HG03060 (cell line): ENCODE measurements around the gene CLPSL2.
"Not testable (repeated sequence)": the region's sequence is repeated elsewhere in the genome, so short reads cannot be mapped to it uniquely, and the experiment has no call there.

ENCODE experiments used
- ATAC-seq: cut with Tn5 transposase; IDR thresholded peaks from one replicate; pipeline ENCODE4 v1.9.1; 2021; ENCODE audit warnings: low read depth, moderate number of reproducible peaks; ENCODE audit not compliant: unreplicated experiment

Gene CLPSL2, protein sequence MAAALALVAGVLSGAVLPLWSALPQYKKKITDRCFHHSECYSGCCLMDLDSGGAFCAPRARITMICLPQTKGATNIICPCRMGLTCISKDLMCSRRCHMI

DNA sequence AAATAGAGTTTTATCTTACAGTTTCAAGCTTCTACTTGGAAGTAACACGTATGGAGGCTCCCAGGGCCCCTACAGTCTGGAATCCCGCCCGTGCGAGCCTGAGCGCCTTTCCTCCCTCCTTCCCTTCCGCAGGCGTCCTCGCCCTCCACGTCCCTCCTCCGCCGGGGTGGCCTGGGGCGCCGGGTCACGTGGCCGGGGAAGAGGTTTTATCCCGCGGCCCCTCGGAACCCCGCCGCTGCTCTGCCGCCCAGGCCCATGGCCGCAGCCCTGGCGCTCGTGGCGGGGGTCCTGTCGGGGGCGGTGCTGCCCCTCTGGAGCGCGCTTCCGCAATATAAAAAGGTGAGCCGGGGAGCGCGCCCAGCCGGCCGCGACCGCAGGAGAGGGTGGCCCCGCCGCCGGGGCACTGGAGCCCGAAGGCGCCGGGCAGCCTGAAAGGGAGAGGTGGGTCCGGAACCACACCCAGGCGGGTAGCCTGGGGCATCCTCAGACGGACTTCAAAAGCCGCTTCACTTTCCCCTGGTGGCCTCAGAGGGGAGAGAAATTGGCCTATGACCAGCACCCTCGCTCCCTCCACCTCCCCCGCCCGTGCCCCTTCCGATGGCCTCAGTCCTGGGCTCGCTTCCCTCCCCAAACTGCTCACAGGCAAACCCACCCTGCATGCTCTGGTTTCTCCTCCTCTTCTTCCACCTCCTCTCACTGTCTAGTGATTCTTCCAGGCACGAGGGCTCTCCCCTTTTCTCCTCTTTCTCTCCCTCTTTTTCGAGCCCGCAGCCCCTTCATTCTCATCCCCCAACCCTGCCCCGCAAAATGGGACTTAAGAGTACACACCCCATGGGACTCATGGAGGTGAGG lies at the start of gene CLPSL2:
CLPSL2 (plus strand) TSS at position 235 of the 852 bp plus-strand sequence; CDS start at position 256, 21 bp downstream.
- no peak for ATAC-seq

DNA sequence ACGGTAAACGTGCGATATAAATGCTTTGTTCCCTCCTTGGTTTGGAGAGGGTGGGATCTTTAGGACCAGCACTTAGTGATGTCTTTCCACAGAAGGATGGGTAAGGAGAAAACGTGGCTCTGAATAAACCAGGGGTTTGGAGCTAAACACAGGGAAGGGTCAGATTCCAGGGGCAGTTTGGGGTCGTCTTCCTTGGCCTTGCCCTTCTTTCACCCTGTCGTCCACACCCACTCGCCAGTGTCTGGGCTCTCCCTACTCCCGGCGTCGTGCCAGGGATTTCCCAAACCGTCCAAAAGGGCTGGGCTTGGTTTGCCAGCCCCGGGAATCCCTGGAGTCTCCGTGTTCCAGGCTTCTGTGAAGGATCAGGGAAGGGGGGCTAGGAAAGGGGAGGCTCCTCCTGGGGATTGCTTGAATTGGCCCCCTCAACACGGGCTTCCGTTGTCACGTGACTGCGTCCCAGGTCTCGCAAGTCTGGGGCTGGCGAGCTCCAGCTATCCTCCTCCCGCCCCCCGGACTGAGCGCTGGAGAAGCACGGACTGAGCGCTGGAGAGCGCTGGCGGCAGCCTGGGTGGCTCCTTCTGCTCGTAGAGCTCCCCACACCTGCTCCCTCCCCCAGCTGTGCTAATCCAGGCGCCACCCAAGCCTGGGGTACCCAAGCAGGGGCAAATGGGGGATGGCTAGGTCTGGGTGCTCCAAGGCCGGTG lies 49.0 kb upstream of the CLPSL2 start:
- ATAC-seq = no peak

DNA sequence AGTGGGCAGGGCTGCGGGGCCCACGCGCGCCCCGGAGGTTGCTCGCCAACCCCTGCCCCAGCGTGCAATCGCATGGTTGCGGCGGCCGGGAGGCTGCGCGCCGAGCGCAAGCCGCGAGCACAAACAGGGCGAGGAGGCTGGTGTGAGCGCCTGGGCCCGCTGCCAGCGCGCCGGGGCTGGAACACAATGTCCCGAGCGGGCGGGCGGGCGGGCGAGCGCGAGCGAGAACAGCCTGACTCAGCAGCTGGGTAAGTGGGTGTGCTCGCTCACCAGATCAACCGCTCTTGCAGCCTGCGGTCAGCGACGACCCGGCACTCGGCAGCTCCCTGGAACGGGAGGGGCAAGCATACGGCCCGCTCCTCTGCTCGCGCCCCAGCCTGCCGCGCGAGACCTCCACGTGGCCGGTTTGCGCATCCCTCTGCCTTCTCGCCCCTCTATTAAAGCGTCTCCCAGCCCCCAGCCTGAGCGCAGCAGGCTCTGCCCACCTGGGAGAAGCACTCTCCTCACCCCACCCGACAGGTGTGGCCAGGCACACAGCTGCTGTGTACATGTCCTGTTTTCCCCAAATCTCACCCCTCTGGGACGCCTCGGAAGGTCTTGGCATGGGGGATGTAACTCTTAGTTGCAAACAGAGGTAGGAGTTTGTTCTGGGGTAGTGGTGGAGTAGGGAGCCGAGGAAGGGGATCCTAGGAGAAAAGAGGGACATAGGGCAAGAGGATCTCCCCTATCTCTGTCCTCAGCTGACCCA lies 48.3 kb upstream of the CLPSL2 start:
- ATAC-seq = peak; percentile 33

DNA sequence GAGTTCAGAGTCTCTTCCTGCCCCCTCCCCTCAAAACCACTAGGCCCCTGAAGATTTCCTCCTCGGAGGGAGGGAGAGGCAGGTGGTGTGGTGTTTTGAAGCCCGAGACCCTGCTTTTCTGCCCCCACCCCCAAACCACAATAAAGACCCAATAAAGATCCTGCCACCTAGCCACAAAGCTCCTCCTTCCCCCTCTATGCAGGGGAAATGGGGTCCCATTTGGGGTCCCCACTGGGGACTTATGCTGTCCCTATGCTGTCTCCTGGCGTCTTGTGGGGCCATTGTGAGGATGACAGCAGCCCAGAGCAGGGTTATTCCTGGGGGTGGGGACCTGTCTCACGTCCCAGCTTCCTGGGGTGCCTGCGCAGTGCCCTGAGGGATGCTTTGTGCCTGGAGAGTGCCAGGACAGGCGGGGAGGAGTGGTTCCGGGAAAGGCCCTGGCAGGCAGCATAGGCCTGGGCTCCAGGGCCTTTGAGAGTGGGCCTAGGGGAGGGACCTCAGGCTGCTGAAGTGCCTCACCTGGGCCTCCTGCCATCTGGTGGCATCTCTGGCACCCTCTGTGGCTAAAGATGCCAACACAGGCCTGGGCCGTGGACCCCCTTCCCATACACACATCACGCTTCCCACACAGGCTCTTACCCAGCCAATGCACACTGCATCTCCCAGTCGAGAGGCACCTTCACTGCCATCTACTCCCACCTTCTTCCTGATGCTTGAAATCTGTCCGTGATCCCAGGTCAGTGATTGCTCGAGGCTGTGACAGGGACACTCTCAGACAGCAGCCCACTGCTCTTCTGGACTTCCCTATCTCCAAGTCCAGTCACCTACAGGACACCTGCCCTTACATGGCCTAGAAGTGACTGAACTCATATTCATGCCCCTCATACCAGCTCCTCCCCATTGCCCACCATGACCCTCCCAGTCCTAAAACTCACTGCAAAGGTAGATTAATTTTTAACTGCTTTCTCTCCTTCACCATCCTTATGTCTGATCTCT lies 47.4 kb upstream of the CLPSL2 start:
- ATAC-seq = no peak

DNA sequence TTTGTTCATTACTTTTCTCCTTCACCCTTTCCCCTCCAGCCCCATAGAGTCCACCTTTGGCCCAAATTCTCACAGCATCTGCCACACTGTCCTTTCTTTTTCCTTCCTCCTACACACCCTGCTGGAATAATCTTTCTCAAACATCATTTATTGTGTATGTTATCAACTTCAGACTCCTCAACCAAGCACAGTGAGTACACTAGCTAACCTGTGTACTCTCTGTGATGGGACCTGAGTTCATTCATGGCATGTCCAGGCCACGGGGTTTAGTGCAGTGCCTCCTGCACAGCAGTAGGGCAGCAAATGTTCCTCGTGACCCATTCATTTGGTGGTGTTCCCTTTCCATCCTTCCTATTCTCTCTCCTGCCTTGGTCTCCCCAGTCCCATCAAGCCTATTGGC lies 46.7 kb upstream of the CLPSL2 start:
- no peak for ATAC-seq

DNA sequence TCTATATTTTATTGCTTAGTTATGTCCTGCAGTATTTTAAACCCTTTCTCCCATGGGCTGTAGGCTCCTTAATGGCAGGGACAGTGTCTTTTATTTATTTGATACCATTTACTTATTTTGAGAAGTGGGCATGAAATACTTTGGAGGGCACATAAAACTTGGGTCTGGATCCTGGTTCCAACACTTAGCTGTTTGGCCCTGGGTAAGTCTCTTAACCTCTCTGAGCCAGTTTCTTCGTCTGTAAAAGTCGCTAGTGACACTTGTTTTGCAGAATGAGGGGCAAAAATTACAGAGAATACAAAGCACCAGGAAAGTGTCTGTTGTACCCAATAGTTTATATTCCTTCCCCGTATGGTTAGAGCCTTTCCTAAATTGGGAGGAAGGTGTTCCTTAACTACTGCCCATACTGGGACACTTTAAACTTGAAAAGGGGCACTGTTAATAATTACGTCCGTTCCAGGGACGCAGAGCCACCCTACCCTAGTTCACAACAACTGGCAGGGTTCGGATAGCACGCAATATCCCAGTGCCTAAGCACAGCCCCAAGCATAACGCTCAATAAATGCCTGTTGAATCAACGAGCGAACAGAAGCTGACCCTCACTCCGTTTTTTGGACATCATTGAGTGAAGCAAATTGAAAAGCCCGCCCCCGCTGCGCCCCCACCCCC lies 45.5 kb upstream of the CLPSL2 start:
- ATAC-seq = no peak

DNA sequence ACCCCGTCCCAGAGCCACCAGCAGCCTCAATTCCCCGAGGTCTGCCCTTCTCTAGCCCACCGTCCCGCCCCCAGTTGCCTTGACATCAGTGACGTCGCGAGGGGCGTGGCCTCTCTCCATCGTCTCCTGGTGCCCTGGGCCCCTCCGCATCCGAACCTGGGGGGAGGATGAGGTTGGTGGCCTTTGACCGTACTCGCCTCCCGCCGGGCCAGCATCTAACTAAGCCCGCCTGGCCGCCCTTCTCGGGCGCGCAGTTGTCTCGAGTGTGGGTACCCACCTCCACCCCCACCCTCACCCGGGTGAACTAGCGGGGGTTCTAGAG lies 45.0 kb upstream of the CLPSL2 start:
- ATAC-seq = no peak

DNA sequence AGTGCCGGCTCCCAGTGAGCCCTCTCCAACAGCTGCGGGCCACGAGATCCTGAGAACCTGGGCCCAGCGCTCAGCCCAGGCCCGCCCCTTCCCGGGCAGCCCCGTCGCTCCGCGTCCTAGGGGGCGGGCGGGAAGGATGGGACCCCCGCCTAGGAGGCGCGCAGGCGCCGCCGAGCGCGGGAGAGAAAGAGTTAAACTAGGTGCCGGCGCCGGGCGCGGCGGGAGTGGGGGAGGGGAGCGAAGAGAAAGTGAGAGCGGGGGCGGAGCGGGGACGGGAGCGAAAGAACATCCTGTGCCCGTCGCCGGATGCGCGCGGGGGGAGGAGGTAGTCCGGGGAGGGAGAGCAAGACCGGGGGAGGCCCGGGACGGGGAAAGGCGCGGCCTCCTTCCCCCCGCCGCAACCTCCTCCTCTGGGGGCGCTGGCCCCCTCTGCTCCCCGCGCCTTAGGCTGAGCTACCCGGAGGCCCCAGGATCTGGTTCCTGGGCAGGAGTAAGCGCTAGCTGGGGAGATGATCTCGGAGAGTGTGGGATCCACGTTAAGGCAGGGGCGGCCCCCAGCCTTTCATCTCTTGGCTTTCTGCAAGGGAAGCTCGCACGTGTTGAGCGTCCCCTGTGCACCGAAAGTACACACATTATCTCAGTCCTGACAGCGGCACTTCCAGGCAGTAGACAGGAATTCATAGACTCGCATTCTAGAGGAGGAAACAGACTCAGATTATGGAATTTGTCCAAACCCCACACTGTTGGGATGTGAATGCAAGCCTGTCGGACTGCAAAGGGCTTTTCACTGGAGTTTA lies 44.5 kb upstream of the CLPSL2 start:
- ATAC-seq = no peak

DNA sequence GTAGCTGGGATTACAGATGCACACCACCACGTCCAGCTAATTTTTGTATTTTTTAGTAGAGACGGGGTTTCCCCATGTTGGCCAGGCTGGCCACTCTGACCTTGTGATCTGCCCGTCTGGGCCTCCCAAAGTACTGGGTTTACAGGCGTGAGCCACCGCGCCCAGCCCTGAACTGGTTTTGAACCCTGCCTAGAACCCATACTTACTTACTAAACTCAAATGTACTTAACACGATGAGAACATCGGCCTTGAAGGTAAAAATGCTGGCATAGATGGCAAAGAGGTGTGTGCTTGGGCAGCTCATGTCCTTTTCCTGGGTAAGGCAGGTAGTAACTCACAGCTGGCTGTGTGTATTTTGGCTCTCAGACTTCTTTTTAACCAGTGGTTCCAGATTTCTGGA lies 42.8 kb upstream of the CLPSL2 start:
- ATAC-seq = no peak

DNA sequence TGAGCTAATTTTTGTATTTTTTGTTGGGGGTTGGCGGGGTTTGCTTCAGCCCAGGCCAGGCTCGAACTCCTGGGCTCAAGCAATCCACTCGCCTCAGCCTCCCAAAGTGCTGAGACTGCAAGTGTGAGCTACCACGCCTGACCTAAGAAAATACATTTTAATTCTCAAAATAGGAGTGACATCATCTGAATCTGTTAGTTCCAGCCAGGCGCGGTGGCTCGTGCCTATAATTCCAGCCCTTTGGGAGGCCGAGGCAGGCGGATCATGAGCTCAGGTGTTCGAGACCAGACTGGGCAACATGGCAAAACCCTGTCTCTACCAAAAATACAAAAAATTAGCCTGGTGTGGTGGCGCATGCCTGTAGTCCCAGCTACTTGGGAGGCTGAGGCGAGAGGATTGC lies 42.1 kb upstream of the CLPSL2 start:
- not testable (repeated sequence) for ATAC-seq

DNA sequence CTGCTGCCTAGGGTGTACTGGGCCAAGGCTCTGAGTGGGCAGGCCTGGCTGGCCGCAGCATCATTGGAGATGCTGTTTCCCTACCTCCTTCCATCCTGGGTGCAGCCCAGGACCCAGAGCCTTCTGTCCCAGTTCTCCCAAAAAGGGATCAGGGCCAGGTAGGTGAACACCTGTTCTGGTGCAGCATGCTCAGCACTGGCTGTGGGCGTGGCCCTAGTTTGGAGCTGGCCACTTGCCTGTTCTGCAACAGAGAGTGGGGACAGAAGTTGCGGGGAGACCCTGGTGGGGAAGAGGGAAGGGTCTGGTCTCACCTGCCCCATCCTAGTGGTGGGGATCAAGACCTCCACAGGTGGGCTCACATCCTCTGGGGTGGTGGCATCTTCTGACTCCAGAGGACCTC lies 40.9 kb upstream of the CLPSL2 start:
- no peak for ATAC-seq

DNA sequence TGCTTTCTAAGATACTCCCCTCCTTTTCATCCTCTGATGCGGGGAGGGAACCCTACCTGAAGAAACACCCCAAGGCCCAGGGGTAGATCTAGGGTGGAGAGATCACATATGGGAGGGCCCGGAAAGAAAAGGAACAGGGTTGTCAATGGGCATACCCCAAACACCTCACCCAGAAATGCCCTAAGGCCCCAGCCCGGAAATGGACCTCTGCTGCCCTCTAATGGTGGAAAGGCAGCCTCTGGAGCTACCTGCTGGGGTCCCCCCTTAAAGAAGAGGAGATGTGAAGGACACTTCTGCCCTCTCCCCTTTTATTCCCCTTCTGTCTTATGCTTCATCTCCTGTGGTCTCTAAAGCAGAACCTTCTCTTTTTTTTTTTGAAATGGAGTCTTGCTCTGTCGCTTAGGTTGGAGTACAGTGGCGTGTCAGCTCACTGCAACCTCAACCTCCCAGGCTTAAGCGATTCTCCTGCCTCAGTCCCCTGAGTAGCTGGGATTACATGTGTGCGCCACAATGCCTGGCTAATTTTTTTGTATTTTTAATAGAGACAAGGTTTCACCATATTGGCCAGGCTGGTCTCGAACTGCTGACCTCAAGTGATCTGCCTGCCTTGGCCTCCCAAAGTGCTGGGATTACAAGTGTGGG lies 40.0 kb upstream of the CLPSL2 start:
- no peak for ATAC-seq

DNA sequence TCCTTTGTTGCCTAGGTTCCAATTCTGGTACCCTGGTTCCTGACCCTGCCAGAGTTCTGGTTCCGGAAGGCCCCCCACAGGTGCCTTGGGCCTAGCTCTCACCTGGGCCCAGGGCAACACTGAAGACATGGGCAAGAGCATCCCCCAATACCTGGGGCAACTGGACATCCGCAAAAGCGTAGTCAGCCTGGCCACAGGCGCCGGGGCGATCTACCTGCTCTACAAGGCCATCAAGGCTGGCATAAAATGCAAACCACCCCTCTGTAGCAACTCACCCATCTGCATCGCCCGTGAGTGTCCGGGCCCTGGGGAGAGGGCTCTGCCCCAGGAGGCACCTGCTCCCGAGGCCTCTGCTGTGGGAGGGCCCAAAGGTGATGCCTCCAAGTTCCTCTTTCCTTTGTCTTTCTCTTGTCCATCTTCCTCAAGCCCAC lies 39.4 kb upstream of the CLPSL2 start, which contains the start of gene ARMC12:
ARMC12 (plus strand) TSS at position 51 of the 431 bp plus-strand sequence; CDS start at position 128, 77 bp downstream.
- ATAC-seq = no peak

DNA sequence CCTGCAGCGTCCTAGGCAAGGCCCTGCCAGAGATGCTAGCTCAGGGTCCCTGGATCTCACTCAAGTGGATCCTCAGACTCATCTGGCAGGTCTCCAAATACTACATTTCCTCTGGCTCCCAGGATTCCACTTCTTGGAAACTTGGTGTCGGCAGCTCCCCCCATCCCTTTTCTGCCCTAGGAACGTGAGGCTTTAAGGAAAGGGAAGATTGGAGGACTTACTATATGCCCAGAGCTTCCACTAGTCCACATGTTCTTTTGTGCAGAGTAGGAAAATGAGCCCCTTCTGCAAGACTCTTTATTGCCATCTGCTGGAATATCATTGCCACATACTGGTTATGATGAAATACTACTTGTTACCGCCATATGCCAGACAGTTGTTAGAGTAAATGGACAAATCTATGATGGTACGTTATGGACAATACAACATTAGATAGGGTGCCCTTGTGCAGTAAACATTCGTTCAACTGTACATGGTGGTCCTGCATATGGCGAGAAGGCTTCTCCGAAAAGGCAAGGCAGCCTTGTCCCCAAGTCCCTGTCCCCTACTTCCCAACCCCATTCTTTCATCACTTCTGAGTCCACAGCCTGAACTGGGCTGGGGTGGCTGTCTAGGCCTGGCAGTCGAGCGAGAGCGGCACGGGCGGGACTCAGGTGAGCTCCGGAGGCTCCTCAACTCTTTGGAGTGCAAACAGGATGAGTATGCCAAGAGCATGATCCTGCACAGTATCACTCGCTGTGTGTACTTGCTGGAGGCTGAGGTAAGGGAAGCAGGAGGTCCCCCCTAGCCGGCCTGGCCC lies 38.8 kb upstream of the CLPSL2 start:
- no peak for ATAC-seq

DNA sequence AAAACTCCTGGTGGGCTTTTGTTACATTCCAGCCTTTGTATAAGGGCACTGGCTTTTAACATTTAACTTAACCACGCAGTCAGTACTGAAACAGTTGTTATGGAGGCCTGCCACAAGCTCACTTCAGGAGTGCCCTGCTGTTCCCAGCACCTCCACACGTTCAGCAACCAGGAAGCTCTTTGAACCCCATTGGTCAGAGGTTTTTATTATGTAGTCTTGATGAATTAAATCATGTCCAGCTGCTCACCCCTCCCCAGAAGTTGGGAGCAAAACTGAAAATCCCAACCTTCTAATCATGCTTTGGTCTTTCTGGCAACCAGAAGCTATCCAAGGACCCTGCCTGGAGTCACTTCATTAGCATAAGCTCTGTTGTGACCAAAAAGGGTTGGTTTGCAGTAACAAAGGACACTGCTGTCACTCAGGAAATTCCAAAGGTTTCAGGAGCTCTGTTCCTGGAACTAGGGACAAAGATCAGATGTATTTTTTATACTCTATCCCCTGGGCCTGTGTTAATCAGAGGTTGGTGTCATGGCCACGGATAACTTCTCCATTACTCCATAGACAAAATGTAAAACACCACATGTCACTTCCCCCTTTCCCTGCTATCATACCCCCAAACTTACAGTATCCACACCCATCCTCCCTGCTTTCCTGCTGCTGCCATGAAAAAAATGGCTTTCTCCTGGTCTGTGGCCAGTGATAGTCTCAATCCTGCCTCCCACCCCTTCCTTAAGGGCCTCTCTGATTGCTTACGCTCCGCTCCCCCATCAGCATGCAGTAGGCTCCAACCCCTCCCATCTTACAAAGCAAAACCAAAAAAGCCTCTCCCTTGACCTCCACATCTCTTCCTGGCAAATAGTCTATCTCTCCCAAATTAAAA lies 36.5 kb upstream of the CLPSL2 start:
- no peak for ATAC-seq

DNA sequence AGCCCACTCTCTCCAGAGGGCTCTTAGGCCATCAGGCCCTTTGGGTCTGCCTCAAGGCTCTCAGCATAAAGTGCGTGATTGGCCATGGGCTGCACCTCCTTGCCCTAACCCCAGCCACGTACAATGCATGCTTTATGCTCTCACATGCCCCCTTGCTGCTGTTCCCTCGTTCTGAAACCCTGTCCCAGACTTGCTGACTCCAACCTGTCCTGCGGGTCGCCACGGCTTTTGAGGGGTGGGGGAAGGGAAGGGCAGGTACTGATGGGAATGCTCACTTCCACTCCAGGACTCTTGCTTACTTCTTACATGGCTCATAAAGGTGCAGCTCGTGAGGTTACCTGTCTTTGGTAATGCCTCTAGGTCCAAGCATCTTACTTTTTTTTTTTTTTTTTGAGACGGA lies 33.6 kb upstream of the CLPSL2 start:
- no peak for ATAC-seq
